GM12873 (cell line): ENCODE measurements around the gene CIB4.

Source experiments
- TF ChIP-seq, protein P1 (sequence below): IDR thresholded peaks from 2 replicates; pipeline ENCODE4 v1.5.1; 2012; ENCODE audit warnings: low read depth, mild to moderate bottlenecking, moderate library complexity, low read length, control low read depth; ENCODE audit not compliant: insufficient read depth; ENCODE audit errors: missing control alignments

The CIB4 gene

DNA sequence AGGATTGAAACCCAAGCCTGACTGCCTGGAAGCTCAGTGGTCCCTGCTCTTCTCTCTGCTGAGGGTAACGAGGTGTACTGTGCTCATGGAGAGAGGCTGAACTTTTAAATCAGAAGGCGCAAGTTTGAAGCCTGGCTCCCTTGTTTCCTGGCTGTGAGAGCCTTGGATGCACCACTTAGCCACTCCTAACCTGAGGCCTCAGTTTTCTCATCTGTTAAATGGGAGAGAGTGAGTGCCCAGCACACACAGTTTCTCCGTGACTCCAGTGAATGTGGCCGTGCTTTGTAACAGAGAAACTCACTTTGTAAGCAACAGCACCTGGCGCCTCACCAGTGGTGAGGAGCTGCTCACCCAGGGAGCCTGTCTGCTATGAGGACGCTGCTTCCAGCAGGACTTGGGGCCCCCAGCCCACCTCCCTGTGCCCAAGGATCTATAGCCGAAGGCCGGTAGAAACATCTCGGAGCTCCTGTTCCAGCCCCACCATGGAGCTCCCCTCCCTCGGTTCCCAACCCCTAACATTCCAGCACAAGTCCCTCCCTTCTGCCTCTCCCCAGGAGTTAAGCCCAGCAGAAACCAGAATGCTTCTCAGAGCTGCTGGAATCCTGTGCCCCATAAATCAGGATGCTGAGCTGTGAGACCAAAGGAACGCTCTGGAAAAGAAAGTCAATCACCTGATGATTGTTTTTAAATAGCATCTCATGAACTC, 31.1 kb upstream of the CIB4 start:
- TF ChIP-seq, protein P1, sequence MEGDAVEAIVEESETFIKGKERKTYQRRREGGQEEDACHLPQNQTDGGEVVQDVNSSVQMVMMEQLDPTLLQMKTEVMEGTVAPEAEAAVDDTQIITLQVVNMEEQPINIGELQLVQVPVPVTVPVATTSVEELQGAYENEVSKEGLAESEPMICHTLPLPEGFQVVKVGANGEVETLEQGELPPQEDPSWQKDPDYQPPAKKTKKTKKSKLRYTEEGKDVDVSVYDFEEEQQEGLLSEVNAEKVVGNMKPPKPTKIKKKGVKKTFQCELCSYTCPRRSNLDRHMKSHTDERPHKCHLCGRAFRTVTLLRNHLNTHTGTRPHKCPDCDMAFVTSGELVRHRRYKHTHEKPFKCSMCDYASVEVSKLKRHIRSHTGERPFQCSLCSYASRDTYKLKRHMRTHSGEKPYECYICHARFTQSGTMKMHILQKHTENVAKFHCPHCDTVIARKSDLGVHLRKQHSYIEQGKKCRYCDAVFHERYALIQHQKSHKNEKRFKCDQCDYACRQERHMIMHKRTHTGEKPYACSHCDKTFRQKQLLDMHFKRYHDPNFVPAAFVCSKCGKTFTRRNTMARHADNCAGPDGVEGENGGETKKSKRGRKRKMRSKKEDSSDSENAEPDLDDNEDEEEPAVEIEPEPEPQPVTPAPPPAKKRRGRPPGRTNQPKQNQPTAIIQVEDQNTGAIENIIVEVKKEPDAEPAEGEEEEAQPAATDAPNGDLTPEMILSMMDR: no peak

DNA sequence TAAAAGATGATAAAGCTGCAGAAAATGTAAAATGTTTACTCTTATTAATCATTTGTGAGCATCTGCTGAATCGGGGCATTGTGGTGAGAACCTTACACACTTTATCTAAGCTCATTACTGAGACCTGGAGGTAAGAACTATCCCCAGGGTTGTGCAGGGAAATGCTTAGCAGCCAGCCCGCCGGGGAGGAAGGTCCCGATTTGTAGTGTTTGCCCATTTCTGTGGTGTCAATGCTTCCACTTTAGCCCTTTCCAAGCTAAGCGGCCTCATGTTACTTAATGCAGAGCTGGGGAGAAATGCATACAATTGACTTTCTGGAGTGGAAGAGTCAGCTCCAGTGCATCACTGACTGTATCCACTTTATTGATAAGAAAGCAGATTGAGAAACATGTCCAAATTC, 30.5 kb upstream of the CIB4 start:
- TF ChIP-seq, protein P1: no peak

DNA sequence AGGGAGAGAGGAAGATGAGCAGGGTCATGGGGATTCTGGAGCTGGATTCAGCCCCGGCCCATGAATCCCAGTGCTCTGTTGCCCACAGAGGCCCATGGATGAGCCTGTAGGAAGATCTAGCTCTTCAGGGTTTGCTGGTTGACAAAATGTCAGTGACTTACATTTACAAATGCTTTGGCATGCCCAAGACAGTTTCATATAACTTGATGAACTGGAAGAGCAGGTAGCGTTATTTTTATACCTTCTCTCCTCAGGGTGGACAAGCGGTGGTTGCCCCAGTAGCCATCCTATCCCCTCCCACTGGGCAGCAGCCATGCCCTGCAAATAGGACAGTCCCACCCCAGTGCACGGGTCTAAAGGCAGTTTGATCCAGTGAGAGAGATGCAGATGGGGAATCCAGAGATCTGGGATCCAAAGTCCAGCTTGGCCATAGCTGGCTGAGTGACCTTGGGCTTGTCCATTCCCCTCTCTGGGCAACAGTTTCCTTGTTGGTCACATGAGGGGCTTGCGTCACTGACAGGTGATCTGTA, 29.8 kb upstream of the CIB4 start:
- TF ChIP-seq, protein P1: no peak

DNA sequence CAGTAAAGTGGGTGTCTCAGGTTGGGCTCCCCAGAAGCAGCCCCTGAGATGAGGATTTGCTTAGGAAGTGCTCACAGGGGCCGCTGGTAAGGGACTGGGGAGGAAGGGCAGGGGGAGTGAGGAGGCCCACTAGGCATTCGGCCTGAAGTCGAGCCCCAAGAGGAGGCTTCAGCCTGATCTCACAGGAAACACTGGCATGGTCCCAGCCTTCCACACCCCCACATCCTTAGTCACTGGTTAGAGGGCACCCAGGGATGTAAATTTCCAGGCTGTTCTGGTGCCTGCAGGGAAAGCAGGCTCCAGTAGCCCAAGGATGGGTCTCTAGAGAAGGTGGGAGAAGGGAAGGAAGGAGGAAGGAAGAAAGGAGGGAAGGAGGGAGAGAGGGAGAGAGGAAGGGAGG, 29.0 kb upstream of the CIB4 start:
- TF ChIP-seq, protein P1: no peak

DNA sequence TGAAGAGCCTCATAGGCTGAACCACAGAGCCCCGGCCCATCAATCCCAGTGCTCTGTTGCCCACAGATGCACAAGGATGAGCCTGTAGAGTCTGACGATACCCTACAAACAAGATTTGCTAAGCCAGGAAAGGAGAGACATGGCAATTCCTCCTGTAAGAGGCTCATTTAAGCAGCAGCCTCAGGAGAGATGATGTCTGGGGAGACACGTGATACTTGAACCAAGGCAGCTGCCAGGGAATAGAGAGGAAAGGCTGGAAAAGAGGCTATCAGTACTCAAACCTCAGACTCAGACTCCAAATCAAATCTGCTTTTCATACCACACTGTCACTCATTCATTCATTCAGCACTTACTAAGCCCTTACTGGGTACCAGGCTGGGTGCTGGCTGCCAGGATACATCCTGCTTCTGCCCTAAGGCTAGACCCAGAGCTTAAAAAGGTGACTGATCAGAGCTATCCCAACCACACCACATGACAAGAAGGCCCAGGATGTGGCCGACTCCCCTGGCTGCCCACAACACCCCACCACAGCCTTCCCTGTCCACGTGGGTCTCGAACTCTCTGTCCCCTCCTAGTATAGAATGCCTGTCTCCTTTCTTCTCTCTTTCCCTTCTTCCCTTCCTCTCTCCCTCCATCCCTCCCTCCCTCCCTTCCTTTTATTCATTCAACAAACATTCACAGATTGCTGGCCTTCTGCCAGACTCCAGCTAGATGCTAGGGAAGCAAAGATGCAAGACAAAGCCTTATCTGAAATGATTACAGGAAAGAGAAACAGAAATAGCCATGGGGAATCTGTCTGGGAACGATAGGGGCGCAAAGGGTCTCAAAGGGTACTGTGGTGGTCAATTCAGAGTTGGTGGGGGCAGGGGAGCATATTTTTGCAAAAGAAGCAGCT, 27.9 kb upstream of the CIB4 start:
- TF ChIP-seq, protein P1: no peak

DNA sequence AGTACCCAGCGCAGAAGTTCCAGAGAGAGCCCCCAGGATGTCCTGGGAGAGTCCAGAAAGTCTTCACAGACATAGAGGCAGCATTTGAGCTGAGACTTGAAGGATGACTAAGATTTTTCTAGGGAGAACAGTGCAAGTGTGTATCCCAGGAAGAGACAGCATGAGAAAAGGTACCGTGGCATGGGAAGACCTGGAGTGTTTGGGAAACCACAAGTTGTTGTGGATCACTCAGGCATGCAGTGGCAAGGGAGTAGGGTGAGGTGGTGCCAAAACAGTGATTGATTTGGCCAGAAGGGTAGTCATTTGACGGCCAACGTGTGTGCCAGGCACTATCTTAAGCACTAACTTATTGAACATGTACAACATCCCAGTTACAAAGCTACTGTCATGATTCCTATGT, 26.9 kb upstream of the CIB4 start:
- TF ChIP-seq, protein P1: no peak

DNA sequence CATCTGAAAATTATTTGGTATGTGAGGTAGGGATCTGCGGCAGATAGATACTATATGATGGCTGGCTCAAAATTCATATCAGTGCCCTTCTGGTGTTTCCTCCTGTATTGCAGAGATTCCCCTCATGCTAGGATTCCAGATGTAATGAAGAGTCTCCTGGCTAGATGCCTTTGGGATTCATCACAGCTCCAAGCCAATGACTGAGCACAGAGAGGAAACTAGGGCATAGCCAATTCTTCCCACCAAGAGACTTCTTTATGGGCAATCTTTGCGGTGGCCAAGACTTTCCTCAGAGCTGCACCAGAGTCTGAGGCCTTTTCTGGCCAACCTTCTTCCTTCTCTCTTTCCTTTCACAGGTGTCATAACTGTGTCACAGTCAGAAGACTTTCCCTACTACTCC, 25.5 kb upstream of the CIB4 start:
- TF ChIP-seq, protein P1: no peak
